Ammon's horn (tissue), 1 donor: ENCODE data around the gene EPB41L3.
"Not testable (repeated sequence)": the region's sequence is repeated elsewhere in the genome, so short reads cannot be mapped to it uniquely, and the experiment has no call there.

ENCODE experiments used
- DNase-seq: peaks from one replicate; pipeline ENCODE4 v3.0.0-alpha.2; 2016; ENCODE audit warnings: low spot score

Gene EPB41L3

GRCh38 chr18:5530629-5531178 is 13.1 kb downstream of the EPB41L3 start:
- no peak for DNase-seq

GRCh38 chr18:5529471-5529870 is 14.3 kb downstream of the EPB41L3 start:
- DNase-seq: no peak

GRCh38 chr18:5527603-5528002 is 16.2 kb downstream of the EPB41L3 start:
- peak; percentile 40 for DNase-seq

- no peak for DNase-seq
Observed at GRCh38 chr18:5524660-5525059, 19.1 kb downstream of the EPB41L3 start.

- DNase-seq: no peak
Observed at GRCh38 chr18:5521000-5521399, 22.8 kb downstream of the EPB41L3 start.

- DNase-seq: no peak
Observed at GRCh38 chr18:5520464-5520863, 23.3 kb downstream of the EPB41L3 start.

GRCh38 chr18:5519448-5520298 is 24.1 kb downstream of the EPB41L3 start:
- DNase-seq: no peak

GRCh38 chr18:5518899-5519371 is 24.9 kb downstream of the EPB41L3 start:
- DNase-seq: no peak

GRCh38 chr18:5518179-5518770 is 25.5 kb downstream of the EPB41L3 start:
- no peak for DNase-seq

GRCh38 chr18:5516841-5517240 is 27.0 kb downstream of the EPB41L3 start:
- DNase-seq: no peak

- peak; percentile 63 for DNase-seq
Observed at GRCh38 chr18:5515011-5515784, 28.6 kb downstream of the EPB41L3 start.

- DNase-seq: no peak
Observed at GRCh38 chr18:5513947-5514346, 29.9 kb downstream of the EPB41L3 start.

GRCh38 chr18:5512176-5512575 is 31.6 kb downstream of the EPB41L3 start:
- no peak for DNase-seq

GRCh38 chr18:5511541-5511940 is 32.3 kb downstream of the EPB41L3 start:
- not testable (repeated sequence) for DNase-seq

GRCh38 chr18:5510135-5510846 is 33.5 kb downstream of the EPB41L3 start:
- no peak for DNase-seq

GRCh38 chr18:5508821-5509220 is 35.0 kb downstream of the EPB41L3 start:
- no peak for DNase-seq

- DNase-seq: no peak
Observed at GRCh38 chr18:5507756-5508155, 36.0 kb downstream of the EPB41L3 start.

- no peak for DNase-seq
Observed at GRCh38 chr18:5506174-5506573, 37.6 kb downstream of the EPB41L3 start.

GRCh38 chr18:5503740-5504139 is 40.1 kb downstream of the EPB41L3 start:
- DNase-seq: no peak

- DNase-seq: no peak
Observed at GRCh38 chr18:5500158-5500939, 43.4 kb downstream of the EPB41L3 start.

GRCh38 chr18:5498452-5498851 is 45.3 kb downstream of the EPB41L3 start:
- DNase-seq: no peak
